PC-9 (cell line): Measurements from ENCODE around the gene GPATCH2. TPM values are rescaled to one million over a fixed set of nuclear protein-coding genes. Genes with fewer than 3 reads are reported as not detected.

Experiments
- BruUV-seq: library from RNA; stranded (reverse); fragments of 400-500 nt; replicated peaks from 2 replicates; lab custom pipeline; 2021; lab: Mats Ljungman, UMichigan
- CTCF ChIA-PET: fragments of 300-600 bp; sonication (Branson Sonifier 250); formaldehyde crosslinking; loops from one replicate; lab custom pipeline; 2022; ENCODE audit warnings: antibody characterized with exemption; lab: Charles Lee
- POLR2A ChIA-PET: fragments of 300-600 bp; sonication (Branson Sonifier 250); formaldehyde crosslinking; loops from one replicate; lab custom pipeline; 2022; ENCODE audit warnings: antibody characterized with exemption; ENCODE audit not compliant: unreplicated experiment; lab: Charles Lee
- DNase-seq, 2 experiments: peaks; one replicate each; pipeline versions ENCODE4 v3.0.0 to v3.0.0-alpha.2; 2015 to 2022; ENCODE audit warnings: mixed read lengths in 1 of 2
- H2AFZ ChIP-seq: fragments of 200-600 bp; sonication (generic); 2 replicates; pipeline ENCODE4 v1.8.1; 2017; ENCODE audit warnings: antibody characterized with exemption
- H3F3A ChIP-seq: fragments of 200-600 bp; sonication (generic); 2 replicates; pipeline ENCODE4 v1.8.1; 2017; ENCODE audit warnings: antibody characterized with exemption, mild to moderate bottlenecking, low read depth; ENCODE audit not compliant: insufficient read depth
- H3K27ac ChIP-seq: fragments of 200-600 bp; sonication (generic); 2 replicates; pipeline ENCODE4 v1.6.1; 2016; ENCODE audit warnings: mixed run types
- H3K27me3 ChIP-seq: fragments of 200-600 bp; sonication (generic); 2 replicates; pipeline ENCODE4 v1.6.1; 2016; ENCODE audit warnings: low read depth, mixed run types; ENCODE audit not compliant: insufficient read depth
- H3K36me3 ChIP-seq: fragments of 200-600 bp; sonication (generic); 2 replicates; pipeline ENCODE4 v1.6.1; 2016; ENCODE audit warnings: low read depth, mixed run types
- H3K4me1 ChIP-seq: fragments of 200-600 bp; sonication (generic); replicated peaks from 2 replicates; pipeline ENCODE4 v1.6.1; 2016; ENCODE audit warnings: mixed run types; ENCODE audit not compliant: insufficient read depth
- H3K4me2 ChIP-seq: fragments of 200-600 bp; sonication (generic); 2 replicates; pipeline ENCODE4 v1.6.1; 2017; ENCODE audit warnings: mixed run types
- H3K4me3 ChIP-seq: fragments of 200-600 bp; sonication (generic); 2 replicates; pipeline ENCODE4 v1.6.1; 2016; ENCODE audit warnings: mixed run types
- H3K79me2 ChIP-seq: fragments of 200-600 bp; sonication (generic); 2 replicates; pipeline ENCODE4 v1.6.1; 2017; ENCODE audit warnings: low read depth, mixed run types
- H3K9me2 ChIP-seq: fragments of 200-600 bp; sonication (generic); 2 replicates; pipeline ENCODE4 v1.8.1; 2017; ENCODE audit warnings: mild to moderate bottlenecking; ENCODE audit not compliant: insufficient read depth
- H3K9me3 ChIP-seq: fragments of 200-600 bp; sonication (generic); 2 replicates; pipeline ENCODE4 v1.8.1; 2016; ENCODE audit warnings: low read depth; ENCODE audit not compliant: insufficient read depth
- H4K20me1 ChIP-seq: fragments of 200-600 bp; sonication (generic); 2 replicates; pipeline ENCODE4 v1.8.1; 2017; ENCODE audit not compliant: insufficient read depth
- CTCF ChIP-seq: fragments of 200-600 bp; sonication (generic); conservative IDR thresholded peaks from 2 replicates; pipeline ENCODE4 v1.6.1; 2017; ENCODE audit warnings: mixed run types, antibody characterized with exemption, mild to moderate bottlenecking, moderate library complexity
- EZH2 ChIP-seq: fragments of 200-600 bp; sonication (generic); IDR thresholded peaks from 2 replicates; pipeline ENCODE4 v1.8.0; 2017; ENCODE audit warnings: antibody characterized with exemption, low read depth
- intact Hi-C: fragments of 100-400 bp; cut with micrococcal nuclease; formaldehyde crosslinking; loops from one replicate; pipeline ENCODE4 v1.10.0; 2022; ENCODE audit not compliant: unreplicated experiment
- total RNA-seq: library from RNA; stranded (reverse); gene quantifications from 2 replicates; pipeline ENCODE4 v1.2.3, GENCODE V29; 2021

GPATCH2 gene
- total RNA-seq, 1 experiment from 2014 or later: 14.8 TPM

- no peak overlapping the region for H3K4me3 ChIP-seq
- H3K79me2 ChIP-seq: no peaks in the 10 kb centered on the region
- H2AFZ ChIP-seq: no peak overlapping the region
- no peaks in the 10 kb centered on the region for H3K27me3 ChIP-seq
- no peak overlapping the region for H3K27ac ChIP-seq
- H3K4me2 ChIP-seq: no peak overlapping the region
- POLR2A ChIA-PET: no interaction called here
- H3F3A ChIP-seq: no peaks in the 10 kb centered on the region
- H4K20me1 ChIP-seq: no peaks in the 10 kb centered on the region
- intact Hi-C loops: no loop called here
- DNase-seq: no peak
- H3K4me1 ChIP-seq: no peaks in the 10 kb centered on the region
- H3K9me2 ChIP-seq: no peaks in the 10 kb centered on the region
- H3K36me3 ChIP-seq: no peaks in the 10 kb centered on the region
- CTCF ChIA-PET: no interaction called here
- no peak for TF ChIP-seq EZH2
- TF ChIP-seq CTCF: no peak
- no TSS peak for BruUV-seq
- H3K9me3 ChIP-seq: no peaks in the 10 kb centered on the region
These were observed 159.5 kb downstream of the GPATCH2 start for GRCh38 chr1:217471403-217471802.

GRCh38 chr1:217469983-217470382, 160.9 kb downstream of the GPATCH2 start:
- Histone ChIP-seq H2AFZ (no peak overlapping the region), H4K20me1 (no peaks in the 10 kb centered on the region), H3K27ac (no peak overlapping the region), H3F3A (no peaks in the 10 kb centered on the region), H3K4me2 (no peak overlapping the region), H3K9me3 (0 out of 2 replicates have a peak, but pooled peaks cover 2% of the 10 kb centered on the region), H3K4me1 (no peaks in the 10 kb centered on the region), H3K27me3 (no peaks in the 10 kb centered on the region), H3K4me3 (no peak overlapping the region), H3K9me2 (no peaks in the 10 kb centered on the region), H3K79me2 (no peaks in the 10 kb centered on the region), H3K36me3 (no peaks in the 10 kb centered on the region; the same call in 1 of the 2 replicates)
- BruUV-seq: no TSS peak
- no peak for DNase-seq
- no peak for TF ChIP-seq EZH2
- no peak for TF ChIP-seq CTCF
- intact Hi-C loops: no loop called here
- CTCF ChIA-PET: no interaction called here
- POLR2A ChIA-PET: no interaction called here

- intact Hi-C loops: no loop called here
- no peaks in the 10 kb centered on the region for H3K9me2 ChIP-seq
- ChIA-PET CTCF (no interaction called here), POLR2A (no interaction called here)
- H2AFZ ChIP-seq: no peak overlapping the region
- H3F3A ChIP-seq: no peaks in the 10 kb centered on the region
- TF ChIP-seq CTCF: no peak
- TF ChIP-seq EZH2: no peak
- no peaks in the 10 kb centered on the region; the same call in 1 of the 2 replicates for H3K36me3 ChIP-seq
- no peak overlapping the region for H3K4me3 ChIP-seq
- H3K4me2 ChIP-seq: no peak overlapping the region
- H3K79me2 ChIP-seq: no peaks in the 10 kb centered on the region
- no peaks in the 10 kb centered on the region for H3K27me3 ChIP-seq
- DNase-seq: no peak
- no TSS peak for BruUV-seq
- no peak overlapping the region for H3K27ac ChIP-seq
- H3K4me1 ChIP-seq: no peaks in the 10 kb centered on the region
- no peaks in the 10 kb centered on the region for H4K20me1 ChIP-seq
- H3K9me3 ChIP-seq: 0 out of 2 replicates have a peak, but pooled peaks cover 2% of the 10 kb centered on the region
These were observed 165.8 kb downstream of the GPATCH2 start for GRCh38 chr1:217465102-217465501.
